ENCODE results near the gene LTBP1. TPM values are rescaled to one million over a fixed set of nuclear protein-coding genes. Genes with fewer than 3 reads are reported as not detected.

Gene LTBP1
- total RNA-seq, 5 donors from 2014 or later (not counting 1 experiment from before 2014, with no cell fraction given), result 0.16 to 0.76 (median 0.43) TPM

DNA sequence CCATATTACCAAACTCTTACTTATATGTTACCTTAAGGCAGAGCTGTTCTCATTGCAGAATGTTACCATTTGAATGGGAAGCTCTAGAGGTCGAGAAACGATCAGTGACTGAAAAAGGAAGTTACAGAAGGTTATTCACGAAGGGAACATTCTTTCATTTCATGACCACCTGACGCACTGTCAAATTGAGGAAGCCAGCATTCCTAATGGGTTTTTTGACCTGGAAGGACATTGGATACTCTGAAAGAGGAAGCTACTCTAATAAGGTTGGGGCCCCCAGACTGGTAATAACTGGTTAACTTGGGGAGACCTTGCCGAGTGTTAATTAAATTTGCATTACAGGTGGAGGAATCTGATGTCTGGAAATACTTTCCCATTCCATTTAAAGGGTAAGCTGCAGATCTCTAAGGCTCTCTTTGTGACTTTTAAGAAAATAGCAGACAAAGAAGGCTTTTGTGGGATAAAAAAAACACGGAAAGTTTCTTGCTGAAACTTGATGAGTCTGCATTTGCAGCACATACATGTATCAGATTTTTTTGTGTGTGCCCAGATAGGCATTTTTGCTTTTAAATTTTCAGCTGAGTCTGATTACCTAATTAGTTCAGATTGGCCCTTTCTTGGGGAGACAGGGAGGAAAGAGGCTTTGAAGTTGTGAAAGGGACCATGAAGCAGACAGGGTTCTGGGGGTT lies 137.1 kb downstream of the LTBP1 start:
- ChIA-PET CTCF (no interaction called here), POLR2A (no interaction called here)
- Mint-ChIP-seq H3K4me1 (no peaks in the 10 kb centered on the region), H3K27me3 (peaks cover 10 to 13% of the 10 kb centered on the region in 2 donors), H3K27ac (no peak overlapping the region), H3K9me3 (no peaks in the 10 kb centered on the region), H3K4me3 (no peak overlapping the region), H3K36me3 (no peaks in the 10 kb centered on the region)
- no peaks in the 10 kb centered on the region for H3K27me3 ChIP-seq (replicated peaks in 1 of 2; ENCODE audit: control insufficient read depth in 2 of 2, extremely low read depth in 1 of 2, insufficient read depth in 2 of 2, low read length in 1 of 2)
- ATAC-seq (replicated peaks in 1 of 4) (no peak), DNase-seq (no peak)
- H3K36me3 ChIP-seq (ENCODE audit: control insufficient read depth in 2 of 2, extremely low read depth in 1 of 2, insufficient read depth in 1 of 2, low read length in 1 of 2), result no peaks in the 10 kb centered on the region
- 57% methylated on average over 1 of the region's 6 CpGs for WGBS (ENCODE audit: insufficient coverage)
- H3K4me3 ChIP-seq (ENCODE audit: control insufficient read depth in 1 of 2, extremely low read depth in 1 of 2, low read length in 1 of 2), result no peak overlapping the region
- H3K9me3 ChIP-seq, result no peaks in the 10 kb centered on the region
- H3K4me1 ChIP-seq (ENCODE audit: control insufficient read depth in 1 of 2, extremely low read depth in 1 of 2, insufficient read depth in 2 of 2, low read length in 2 of 2), result no peaks in the 10 kb centered on the region
- no peak overlapping the region for H3K27ac ChIP-seq (ENCODE audit: low read length)

- peaks cover 10 to 13% of the 10 kb centered on the region in 2 donors for H3K27me3 Mint-ChIP-seq
- POLR2A ChIA-PET, result no interaction called here
Measured at GRCh38 chr2:33084433-33084832, 137.7 kb downstream of the LTBP1 start.

GRCh38 chr2:33085646-33086045 lies 138.9 kb downstream of the LTBP1 start:
- Mint-ChIP-seq H3K4me3 (no peak overlapping the region), H3K36me3 (no peaks in the 10 kb centered on the region), H3K9me3 (no peaks in the 10 kb centered on the region), H3K27me3 (peaks cover 10 to 13% of the 10 kb centered on the region in 2 donors), H3K4me1 (no peaks in the 10 kb centered on the region), H3K27ac (no peak overlapping the region)
- no peaks in the 10 kb centered on the region for H3K27me3 ChIP-seq (replicated peaks in 1 of 2; ENCODE audit: control insufficient read depth in 2 of 2, extremely low read depth in 1 of 2, insufficient read depth in 2 of 2, low read length in 1 of 2)
- ATAC-seq (replicated peaks in 1 of 4) (no peak), DNase-seq (no peak)
- ChIA-PET POLR2A (no interaction called here), CTCF (no interaction called here)
- H3K9me3 ChIP-seq, result no peaks in the 10 kb centered on the region
- no peak overlapping the region for H3K27ac ChIP-seq (ENCODE audit: low read length)
- H3K36me3 ChIP-seq (ENCODE audit: control insufficient read depth in 2 of 2, extremely low read depth in 1 of 2, insufficient read depth in 1 of 2, low read length in 1 of 2), result no peaks in the 10 kb centered on the region
- no peak overlapping the region for H3K4me3 ChIP-seq (ENCODE audit: control insufficient read depth in 1 of 2, extremely low read depth in 1 of 2, low read length in 1 of 2)
- no peaks in the 10 kb centered on the region for H3K4me1 ChIP-seq (ENCODE audit: control insufficient read depth in 1 of 2, extremely low read depth in 1 of 2, insufficient read depth in 2 of 2, low read length in 2 of 2)
- 100% methylated on average over 1 of the region's 1 CpG for WGBS (ENCODE audit: insufficient coverage)

More at GRCh38 chr2:33084433-33084832, 137.7 kb downstream of the LTBP1 start:
- Mint-ChIP-seq H3K36me3 (no peaks in the 10 kb centered on the region), H3K4me1 (no peaks in the 10 kb centered on the region), H3K27ac (no peak overlapping the region), H3K9me3 (no peaks in the 10 kb centered on the region), H3K4me3 (no peak overlapping the region)
- no peak overlapping the region for H3K4me3 ChIP-seq (ENCODE audit: control insufficient read depth in 1 of 2, extremely low read depth in 1 of 2, low read length in 1 of 2)
- H3K27ac ChIP-seq (ENCODE audit: low read length), result no peak overlapping the region
- H3K9me3 ChIP-seq, result no peaks in the 10 kb centered on the region
- no peak for ATAC-seq (replicated peaks in 1 of 4)
- no peaks in the 10 kb centered on the region for H3K36me3 ChIP-seq (ENCODE audit: control insufficient read depth in 2 of 2, extremely low read depth in 1 of 2, insufficient read depth in 1 of 2, low read length in 1 of 2)
- WGBS (ENCODE audit: insufficient coverage), result 58% methylated on average over 4 of the region's 7 CpGs
- DNase-seq, result no peak
- CTCF ChIA-PET, result no interaction called here
- H3K27me3 ChIP-seq (replicated peaks in 1 of 2; ENCODE audit: control insufficient read depth in 2 of 2, extremely low read depth in 1 of 2, insufficient read depth in 2 of 2, low read length in 1 of 2), result no peaks in the 10 kb centered on the region
- no peaks in the 10 kb centered on the region for H3K4me1 ChIP-seq (ENCODE audit: control insufficient read depth in 1 of 2, extremely low read depth in 1 of 2, insufficient read depth in 2 of 2, low read length in 2 of 2)

DNA sequence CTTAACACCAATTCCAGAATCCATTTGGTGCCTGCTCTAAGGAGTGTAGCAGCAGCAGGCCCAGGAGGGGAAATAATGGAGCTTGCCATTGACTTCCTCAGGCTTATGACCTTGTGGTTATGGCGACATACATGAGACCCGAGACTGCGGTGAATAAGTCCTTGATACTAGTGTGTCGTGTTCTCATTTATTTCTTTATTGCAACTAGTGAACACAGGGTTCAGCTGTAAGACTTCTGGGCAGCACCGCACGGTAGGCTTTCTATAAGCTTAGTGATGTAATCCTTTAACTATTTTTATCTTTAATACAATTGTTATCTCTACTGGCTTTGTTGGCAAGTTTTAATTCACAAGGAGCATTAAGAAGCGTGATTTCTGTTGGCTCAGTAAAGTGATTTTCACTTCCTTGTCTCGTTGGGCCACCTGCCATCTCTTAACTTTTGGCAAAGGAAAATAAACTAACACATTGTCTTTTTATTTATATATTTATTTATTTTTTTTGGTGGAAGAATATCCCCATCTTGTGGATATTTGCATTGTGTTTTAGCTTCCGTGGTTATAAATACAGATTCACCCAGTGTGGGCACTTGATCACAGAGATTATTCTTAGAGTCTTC lies 139.8 kb downstream of the LTBP1 start:
- DNase-seq, result no peak
- Histone ChIP-seq H3K27ac (ENCODE audit: low read length) (no peak overlapping the region), H3K9me3 (no peaks in the 10 kb centered on the region), H3K4me3 (ENCODE audit: control insufficient read depth in 1 of 2, extremely low read depth in 1 of 2, low read length in 1 of 2) (no peak overlapping the region), H3K36me3 (ENCODE audit: control insufficient read depth in 2 of 2, extremely low read depth in 1 of 2, insufficient read depth in 1 of 2, low read length in 1 of 2) (no peaks in the 10 kb centered on the region), H3K27me3 (replicated peaks in 1 of 2; ENCODE audit: control insufficient read depth in 2 of 2, extremely low read depth in 1 of 2, insufficient read depth in 2 of 2, low read length in 1 of 2) (no peaks in the 10 kb centered on the region), H3K4me1 (ENCODE audit: control insufficient read depth in 1 of 2, extremely low read depth in 1 of 2, insufficient read depth in 2 of 2, low read length in 2 of 2) (no peaks in the 10 kb centered on the region)
- no CpG with 5 or more reads among the region's 9 CpGs for WGBS (ENCODE audit: insufficient coverage)
- CTCF ChIA-PET, result no interaction called here
- no peak overlapping the region for H3K4me3 Mint-ChIP-seq
- H3K4me1 Mint-ChIP-seq, result no peaks in the 10 kb centered on the region
- POLR2A ChIA-PET, result no interaction called here
- H3K9me3 Mint-ChIP-seq, result no peaks in the 10 kb centered on the region
- H3K27ac Mint-ChIP-seq, result no peak overlapping the region
- H3K27me3 Mint-ChIP-seq, result peaks cover 10 to 13% of the 10 kb centered on the region in 2 donors
- no peaks in the 10 kb centered on the region for H3K36me3 Mint-ChIP-seq
- no peak for ATAC-seq (replicated peaks in 1 of 4)

DNA sequence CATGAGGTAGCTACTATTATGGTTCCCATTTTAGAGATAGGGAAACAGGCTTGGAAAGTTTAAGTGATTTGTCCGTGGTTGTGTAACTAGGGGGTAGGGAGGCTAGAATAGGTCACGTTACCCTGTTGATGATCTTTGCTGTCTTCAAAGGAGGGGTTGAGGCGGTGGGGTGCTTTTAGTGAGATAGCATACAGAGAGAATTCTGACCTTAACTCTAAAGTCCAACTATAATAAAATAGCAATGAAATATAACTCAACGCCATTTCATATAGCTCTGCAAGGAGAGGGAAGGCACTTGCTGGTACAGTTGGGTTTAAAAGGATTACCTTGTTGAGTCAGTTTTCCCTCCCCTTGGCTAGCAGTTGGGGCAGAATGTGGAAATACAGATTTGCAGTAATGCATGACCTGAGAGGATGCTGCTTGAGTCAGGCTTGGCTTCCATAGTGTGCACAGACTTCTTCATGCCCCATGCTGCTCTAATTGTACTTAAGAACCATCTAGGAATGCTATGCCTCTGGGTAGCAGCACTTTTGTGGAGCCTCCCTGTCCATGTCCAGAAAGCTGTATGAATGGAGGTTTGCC lies 143.9 kb downstream of the LTBP1 start:
- no peaks in the 10 kb centered on the region for H3K4me1 Mint-ChIP-seq
- ATAC-seq (replicated peaks in 1 of 4) (no peak), DNase-seq (no peak)
- no peak overlapping the region for H3K4me3 Mint-ChIP-seq
- Histone ChIP-seq H3K27me3 (replicated peaks in 1 of 2; ENCODE audit: control insufficient read depth in 2 of 2, extremely low read depth in 1 of 2, insufficient read depth in 2 of 2, low read length in 1 of 2) (no peaks in the 10 kb centered on the region), H3K4me1 (ENCODE audit: control insufficient read depth in 1 of 2, extremely low read depth in 1 of 2, insufficient read depth in 2 of 2, low read length in 2 of 2) (no peaks in the 10 kb centered on the region), H3K36me3 (ENCODE audit: control insufficient read depth in 2 of 2, extremely low read depth in 1 of 2, insufficient read depth in 1 of 2, low read length in 1 of 2) (no peaks in the 10 kb centered on the region), H3K9me3 (no peaks in the 10 kb centered on the region), H3K4me3 (ENCODE audit: control insufficient read depth in 1 of 2, extremely low read depth in 1 of 2, low read length in 1 of 2) (no peak overlapping the region), H3K27ac (ENCODE audit: low read length) (no peak overlapping the region)
- H3K36me3 Mint-ChIP-seq, result no peaks in the 10 kb centered on the region
- H3K27ac Mint-ChIP-seq, result no peak overlapping the region
- peaks cover 4 to 5% of the 10 kb centered on the region in 2 donors for H3K27me3 Mint-ChIP-seq
- ChIA-PET CTCF (no interaction called here), POLR2A (no interaction called here)
- H3K9me3 Mint-ChIP-seq, result peaks cover 0 to 4% (median 0%) of the 10 kb centered on the region in 3 donors
- 67% methylated on average over 1 of the region's 4 CpGs for WGBS (ENCODE audit: insufficient coverage)

GRCh38 chr2:33091541-33092123 lies 144.9 kb downstream of the LTBP1 start:
- ChIA-PET POLR2A (no interaction called here), CTCF (no interaction called here)
- Histone ChIP-seq H3K36me3 (ENCODE audit: control insufficient read depth in 2 of 2, extremely low read depth in 1 of 2, insufficient read depth in 1 of 2, low read length in 1 of 2) (no peaks in the 10 kb centered on the region), H3K4me3 (ENCODE audit: control insufficient read depth in 1 of 2, extremely low read depth in 1 of 2, low read length in 1 of 2) (no peak overlapping the region), H3K9me3 (no peaks in the 10 kb centered on the region), H3K27me3 (replicated peaks in 1 of 2; ENCODE audit: control insufficient read depth in 2 of 2, extremely low read depth in 1 of 2, insufficient read depth in 2 of 2, low read length in 1 of 2) (no peaks in the 10 kb centered on the region), H3K4me1 (ENCODE audit: control insufficient read depth in 1 of 2, extremely low read depth in 1 of 2, insufficient read depth in 2 of 2, low read length in 2 of 2) (no peaks in the 10 kb centered on the region), H3K27ac (ENCODE audit: low read length) (no peak overlapping the region)
- no peak overlapping the region for H3K27ac Mint-ChIP-seq
- H3K27me3 Mint-ChIP-seq, result peaks cover 0 to 3% of the 10 kb centered on the region in 2 donors
- DNase-seq, result no peak
- H3K4me1 Mint-ChIP-seq, result no peaks in the 10 kb centered on the region
- no peak for ATAC-seq (replicated peaks in 1 of 4)
- no peaks in the 10 kb centered on the region for H3K36me3 Mint-ChIP-seq
- no peak overlapping the region for H3K4me3 Mint-ChIP-seq
- 97% methylated on average over 3 of the region's 5 CpGs for WGBS (ENCODE audit: insufficient coverage)
- H3K9me3 Mint-ChIP-seq, result peaks cover 0 to 4% (median 0%) of the 10 kb centered on the region in 3 donors

Data from T-cell (primary cell).